NCI-H2196 treated with DMSO at 0.1 percent for 48 hours (cell line): ENCODE data around the gene BANF1.
A peak's percentile ranks its signal among the peaks of the same experiment; 100 is the strongest.
"Not testable (repeated sequence)": the region's sequence is repeated elsewhere in the genome, so short reads cannot be mapped to it uniquely, and the experiment has no call there.

Experiments used
- DNase-seq: peaks from one replicate; lab custom pipeline; 2025; ENCODE audit not compliant: unreplicated experiment; lab: John Stamatoyannopoulos, UW

The BANF1 gene

GRCh38 chr11:66010036-66010435 lies 7.7 kb downstream of the BANF1 start:
- DNase-seq: not testable (repeated sequence)

- no peak for DNase-seq
Measured at GRCh38 chr11:66011239-66011784, 9.0 kb downstream of the BANF1 start.

- DNase-seq: no peak
Measured at GRCh38 chr11:66011785-66012303, 9.5 kb downstream of the BANF1 start, which contains the start of gene CST6. TSS of gene CST6 (plus strand) at chr11:66012008. CDS start at chr11:66012045, 37 bp downstream.

- DNase-seq: no peak
Measured at GRCh38 chr11:66012371-66012945, 10.2 kb downstream of the BANF1 start.

GRCh38 chr11:66012946-66013761 lies 10.9 kb downstream of the BANF1 start:
- DNase-seq: no peak

GRCh38 chr11:66013762-66014100 lies 11.4 kb downstream of the BANF1 start:
- no peak for DNase-seq

- no peak for DNase-seq
Measured at GRCh38 chr11:66014804-66015453, 12.6 kb downstream of the BANF1 start.

- no peak for DNase-seq
Measured at GRCh38 chr11:66015454-66015881, 13.2 kb downstream of the BANF1 start.

GRCh38 chr11:66015936-66016792 lies 13.9 kb downstream of the BANF1 start:
- DNase-seq: no peak

GRCh38 chr11:66016793-66017177 lies 14.5 kb downstream of the BANF1 start:
- DNase-seq: no peak

GRCh38 chr11:66017321-66017720 lies 15.0 kb downstream of the BANF1 start:
- DNase-seq: no peak

GRCh38 chr11:66020212-66020611 lies 17.9 kb downstream of the BANF1 start:
- no peak for DNase-seq

- DNase-seq: no peak
Measured at GRCh38 chr11:66020618-66021357, 18.5 kb downstream of the BANF1 start.

GRCh38 chr11:66022401-66023185 lies 20.3 kb downstream of the BANF1 start:
- peak; percentile 31 for DNase-seq

- not testable (repeated sequence) for DNase-seq
Measured at GRCh38 chr11:66023186-66023440, 20.8 kb downstream of the BANF1 start.

- no peak for DNase-seq
Measured at GRCh38 chr11:66026017-66026529, 23.8 kb downstream of the BANF1 start, which contains the start of gene CATSPER1. TSS of gene CATSPER1 (minus strand) at chr11:66026479. CDS start at chr11:66026379, 100 bp downstream.

GRCh38 chr11:66032957-66033735 lies 30.8 kb downstream of the BANF1 start:
- no peak for DNase-seq

GRCh38 chr11:66035653-66036333 lies 33.5 kb downstream of the BANF1 start:
- no peak for DNase-seq
